Brain microvascular endothelial cell (primary cell): Measurements from ENCODE around the gene THADA.
A peak's percentile ranks its signal among the peaks of the same experiment; 100 is the strongest.

ENCODE experiments used
- DNase-seq: peaks from one replicate; pipeline ENCODE4 v3.0.0-alpha.2; 2020
- H3K27ac ChIP-seq: fragments of 250-450 bp; sonication (Bioruptor Pico); 2 replicates; pipeline ENCODE4 v1.5.1; 2020; ENCODE audit warnings: mild to moderate bottlenecking, moderate library complexity
- H3K27me3 ChIP-seq: fragments of 250-450 bp; sonication (Bioruptor Pico); replicated peaks from 2 replicates; pipeline ENCODE4 v1.5.1; 2020; ENCODE audit warnings: mild to moderate bottlenecking
- H3K36me3 ChIP-seq: fragments of 250-450 bp; sonication (Bioruptor Pico); replicated peaks from 2 replicates; pipeline ENCODE4 v1.5.1; 2020; ENCODE audit warnings: mild to moderate bottlenecking
- H3K4me3 ChIP-seq: 2 replicates; pipeline ENCODE4 v1.5.1; 2011; ENCODE audit warnings: low read depth, mild to moderate bottlenecking, control low read depth, low read length, moderate library complexity
- CTCF ChIP-seq: IDR thresholded peaks from 2 replicates; pipeline ENCODE4 v1.5.1; 2011; ENCODE audit warnings: low read depth, mild to moderate bottlenecking, moderate library complexity, low read length, control low read depth, inconsistent platforms; ENCODE audit errors: missing control alignments
- in situ Hi-C: cut with HindIII; loops from 2 replicates; pipeline ENCODE4 v1.10.0; 2017; ENCODE audit warnings: low sequenced_read_pairs, low pct_ligation_motif_present

THADA gene

GRCh38 chr2:43268066-43268953, 327.5 kb downstream of the THADA start:
- peak overlapping the region; percentile 87 for H3K27ac ChIP-seq
- no peaks in the 10 kb centered on the region for H3K27me3 ChIP-seq
- TF ChIP-seq CTCF: no peak
- DNase-seq: no peak
- in situ Hi-C loops: no loop called here
- H3K4me3 ChIP-seq: peak overlapping the region; percentile 20
- H3K36me3 ChIP-seq: no peaks in the 10 kb centered on the region

GRCh38 chr2:43267381-43267780, 328.5 kb downstream of the THADA start:
- TF ChIP-seq CTCF: no peak
- Histone ChIP-seq H3K27me3 (no peaks in the 10 kb centered on the region), H3K27ac (no peak overlapping the region), H3K4me3 (no peak overlapping the region), H3K36me3 (no peaks in the 10 kb centered on the region)
- no peak for DNase-seq
- in situ Hi-C loops: no loop called here

- Histone ChIP-seq H3K27me3 (no peaks in the 10 kb centered on the region), H3K36me3 (no peaks in the 10 kb centered on the region), H3K27ac (no peak overlapping the region), H3K4me3 (no peak overlapping the region)
- TF ChIP-seq CTCF: no peak
- no peak for DNase-seq
- in situ Hi-C loops: no loop called here
Observed at GRCh38 chr2:43266711-43267111, 329.1 kb downstream of the THADA start.

GRCh38 chr2:43265421-43265820, 330.4 kb downstream of the THADA start:
- no peak for TF ChIP-seq CTCF
- no peak for DNase-seq
- Histone ChIP-seq H3K27ac (no peak overlapping the region), H3K4me3 (no peak overlapping the region), H3K27me3 (no peaks in the 10 kb centered on the region), H3K36me3 (no peaks in the 10 kb centered on the region)
- in situ Hi-C loops: no loop called here

- no peak for TF ChIP-seq CTCF
- Histone ChIP-seq H3K27ac (no peak overlapping the region), H3K4me3 (no peak overlapping the region), H3K27me3 (no peaks in the 10 kb centered on the region), H3K36me3 (no peaks in the 10 kb centered on the region)
- no peak for DNase-seq
- in situ Hi-C loops: no loop called here
Observed at GRCh38 chr2:43265001-43265400, 330.8 kb downstream of the THADA start.
